Hepatocyte (in vitro differentiated cells): ENCODE measurements around the gene FAAH2.
"Not testable (repeated sequence)": the region's sequence is repeated elsewhere in the genome, so short reads cannot be mapped to it uniquely, and the experiment has no call there.

Source experiments
- CTCF ChIP-seq: fragments of 200-600 bp; sonication (generic); IDR thresholded peaks from 2 replicates; pipeline ENCODE4 v1.5.1; 2016; ENCODE audit warnings: antibody characterized with exemption, mild to moderate bottlenecking; ENCODE audit not compliant: poor library complexity
- EZH2phosphoT487 ChIP-seq: fragments of 200-600 bp; sonication (generic); IDR thresholded peaks from one replicate; pipeline ENCODE4 v1.6.1; 2018; ENCODE audit warnings: antibody characterized with exemption, mild to moderate bottlenecking, low read depth, moderate library complexity; ENCODE audit not compliant: unreplicated experiment, severe bottlenecking

GRCh38 chrX:57403191-57403590 is 116.7 kb downstream of the FAAH2 start:
- TF ChIP-seq CTCF, EZH2phosphoT487: not testable (repeated sequence)
